DND-41 (cell line): ENCODE results near the gene LAMA2.

Source experiments
- EZH2 ChIP-seq: IDR thresholded peaks from 3 replicates; pipeline ENCODE4 v1.6.1; 2012; ENCODE audit warnings: borderline replicate concordance, low read depth, mild to moderate bottlenecking, moderate library complexity, low read length, inconsistent platforms; ENCODE audit not compliant: severe bottlenecking
- TF ChIP-seq, protein P1 (sequence below): IDR thresholded peaks from 2 replicates; pipeline ENCODE4 v1.5.1; 2012; ENCODE audit warnings: borderline replicate concordance, low read length, moderate library complexity, mild to moderate bottlenecking; ENCODE audit not compliant: poor library complexity, severe bottlenecking; ENCODE audit errors: extremely low read depth

GRCh38 chr6:129432738-129433137 is 549.8 kb downstream of the LAMA2 start:
- TF ChIP-seq, protein P1, sequence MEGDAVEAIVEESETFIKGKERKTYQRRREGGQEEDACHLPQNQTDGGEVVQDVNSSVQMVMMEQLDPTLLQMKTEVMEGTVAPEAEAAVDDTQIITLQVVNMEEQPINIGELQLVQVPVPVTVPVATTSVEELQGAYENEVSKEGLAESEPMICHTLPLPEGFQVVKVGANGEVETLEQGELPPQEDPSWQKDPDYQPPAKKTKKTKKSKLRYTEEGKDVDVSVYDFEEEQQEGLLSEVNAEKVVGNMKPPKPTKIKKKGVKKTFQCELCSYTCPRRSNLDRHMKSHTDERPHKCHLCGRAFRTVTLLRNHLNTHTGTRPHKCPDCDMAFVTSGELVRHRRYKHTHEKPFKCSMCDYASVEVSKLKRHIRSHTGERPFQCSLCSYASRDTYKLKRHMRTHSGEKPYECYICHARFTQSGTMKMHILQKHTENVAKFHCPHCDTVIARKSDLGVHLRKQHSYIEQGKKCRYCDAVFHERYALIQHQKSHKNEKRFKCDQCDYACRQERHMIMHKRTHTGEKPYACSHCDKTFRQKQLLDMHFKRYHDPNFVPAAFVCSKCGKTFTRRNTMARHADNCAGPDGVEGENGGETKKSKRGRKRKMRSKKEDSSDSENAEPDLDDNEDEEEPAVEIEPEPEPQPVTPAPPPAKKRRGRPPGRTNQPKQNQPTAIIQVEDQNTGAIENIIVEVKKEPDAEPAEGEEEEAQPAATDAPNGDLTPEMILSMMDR = peak; percentile 36
- no peak for TF ChIP-seq EZH2
